Suppressor macrophage (primary cell): ENCODE measurements around the gene TRAPPC3L.

Source experiments
- DNase-seq, 4 experiments: peaks; one replicate each; pipeline ENCODE4 v3.0.0-alpha.2; 2020 to 2022

Gene TRAPPC3L

GRCh38 chr6:116556814-116557415, 11.4 kb upstream of the TRAPPC3L start:
- no peak for DNase-seq

GRCh38 chr6:116556065-116556464, 10.6 kb upstream of the TRAPPC3L start:
- no peak for DNase-seq

GRCh38 chr6:116553451-116553850, 8.0 kb upstream of the TRAPPC3L start, which contains the start of gene CALHM4:
Gene CALHM4 (plus strand): TSS chr6:116553751. CDS start chr6:116553794, 43 bp downstream.
- no peak for DNase-seq

GRCh38 chr6:116550796-116551195, 5.3 kb upstream of the TRAPPC3L start:
- DNase-seq = no peak

- DNase-seq = no peak
Observed at GRCh38 chr6:116547358-116547757, 1.9 kb upstream of the TRAPPC3L start.

- DNase-seq = no peak
Observed at GRCh38 chr6:116543149-116543548, 2.3 kb downstream of the TRAPPC3L start.

GRCh38 chr6:116542426-116542825, 3.1 kb downstream of the TRAPPC3L start:
- no peak for DNase-seq

- DNase-seq = peak; percentile 58 to 87 (median 78)
Observed at GRCh38 chr6:116536216-116536621, 9.3 kb downstream of the TRAPPC3L start.

GRCh38 chr6:116535109-116535508, 10.4 kb downstream of the TRAPPC3L start:
- DNase-seq = no peak

- DNase-seq = peak in 1 of 4 experiments; percentile 10
Observed at GRCh38 chr6:116533233-116533957, 12.1 kb downstream of the TRAPPC3L start.

- peak; percentile 79 to 88 (median 84) for DNase-seq
Observed at GRCh38 chr6:116531675-116532570, 13.6 kb downstream of the TRAPPC3L start.

GRCh38 chr6:116530436-116530835, 15.0 kb downstream of the TRAPPC3L start:
- no peak for DNase-seq

- peak in 2 of 4 experiments; percentile 66 to 69 for DNase-seq
Observed at GRCh38 chr6:116529466-116530290, 15.8 kb downstream of the TRAPPC3L start.

- DNase-seq = no peak
Observed at GRCh38 chr6:116528780-116529179, 16.7 kb downstream of the TRAPPC3L start.

- DNase-seq = no peak
Observed at GRCh38 chr6:116528133-116528532, 17.4 kb downstream of the TRAPPC3L start.

GRCh38 chr6:116524236-116524635, 21.2 kb downstream of the TRAPPC3L start:
- DNase-seq = no peak

- DNase-seq = no peak
Observed at GRCh38 chr6:116522896-116523295, 22.6 kb downstream of the TRAPPC3L start.

GRCh38 chr6:116518621-116519368, 26.7 kb downstream of the TRAPPC3L start:
- no peak for DNase-seq

- DNase-seq = no peak
Observed at GRCh38 chr6:116515141-116515540, 30.3 kb downstream of the TRAPPC3L start.

- no peak for DNase-seq
Observed at GRCh38 chr6:116514111-116514510, 31.4 kb downstream of the TRAPPC3L start.

- no peak for DNase-seq
Observed at GRCh38 chr6:116513224-116513875, 32.1 kb downstream of the TRAPPC3L start.
